GM19455 (cell line): Measurements from ENCODE around the gene AQP12B.

ENCODE experiments used
- ATAC-seq: cut with Tn5 transposase; IDR thresholded peaks from one replicate; pipeline ENCODE4 v1.9.1; 2021; ENCODE audit not compliant: unreplicated experiment

The AQP12B gene

GRCh38 chr2:240649331-240649730, 33.4 kb downstream of the AQP12B start:
- no peak for ATAC-seq

- no peak for ATAC-seq
Measured at GRCh38 chr2:240648650-240649275, 33.9 kb downstream of the AQP12B start.

- no peak for ATAC-seq
Measured at GRCh38 chr2:240648155-240648649, 34.5 kb downstream of the AQP12B start.

DNA sequence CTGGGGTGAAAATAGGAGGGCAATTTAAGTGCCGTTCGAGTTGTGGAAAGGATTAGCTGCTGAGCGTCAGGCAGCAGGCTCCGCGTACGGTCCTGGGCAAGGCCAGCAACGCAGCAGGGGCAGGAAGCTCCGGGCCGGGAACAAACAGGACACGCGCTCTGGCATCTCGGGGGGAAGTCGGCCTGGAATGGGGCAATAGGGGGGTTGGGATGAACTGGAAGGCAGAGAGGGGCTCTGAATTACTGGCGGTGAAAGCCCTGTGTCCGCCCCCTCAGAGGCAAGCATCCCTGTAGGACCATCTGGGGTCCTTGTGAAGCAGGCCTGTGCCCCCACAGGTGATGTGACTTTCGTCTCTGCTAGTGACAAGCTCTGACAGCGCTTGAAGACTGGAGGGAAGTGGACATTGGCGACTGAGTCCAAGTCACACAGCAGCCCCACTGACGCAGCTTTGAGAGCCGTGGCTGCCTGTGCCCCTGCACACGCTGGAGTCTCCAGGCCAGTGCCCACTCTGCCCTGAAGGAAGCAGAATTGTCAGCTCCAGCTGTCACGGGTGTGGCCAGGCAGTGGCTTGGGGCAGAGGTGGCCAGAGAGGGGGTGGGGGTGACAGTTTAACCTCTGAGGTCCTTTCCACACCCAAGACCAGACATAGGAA, 35.1 kb downstream of the AQP12B start:
- no peak for ATAC-seq

GRCh38 chr2:240646900-240647502, 35.7 kb downstream of the AQP12B start:
- no peak for ATAC-seq

GRCh38 chr2:240646176-240646899, 36.3 kb downstream of the AQP12B start:
- ATAC-seq: no peak

- ATAC-seq: no peak
Measured at GRCh38 chr2:240645801-240646175, 36.9 kb downstream of the AQP12B start.

- no peak for ATAC-seq
Measured at GRCh38 chr2:240645346-240645745, 37.3 kb downstream of the AQP12B start.

GRCh38 chr2:240644859-240645301, 37.8 kb downstream of the AQP12B start:
- ATAC-seq: no peak

DNA sequence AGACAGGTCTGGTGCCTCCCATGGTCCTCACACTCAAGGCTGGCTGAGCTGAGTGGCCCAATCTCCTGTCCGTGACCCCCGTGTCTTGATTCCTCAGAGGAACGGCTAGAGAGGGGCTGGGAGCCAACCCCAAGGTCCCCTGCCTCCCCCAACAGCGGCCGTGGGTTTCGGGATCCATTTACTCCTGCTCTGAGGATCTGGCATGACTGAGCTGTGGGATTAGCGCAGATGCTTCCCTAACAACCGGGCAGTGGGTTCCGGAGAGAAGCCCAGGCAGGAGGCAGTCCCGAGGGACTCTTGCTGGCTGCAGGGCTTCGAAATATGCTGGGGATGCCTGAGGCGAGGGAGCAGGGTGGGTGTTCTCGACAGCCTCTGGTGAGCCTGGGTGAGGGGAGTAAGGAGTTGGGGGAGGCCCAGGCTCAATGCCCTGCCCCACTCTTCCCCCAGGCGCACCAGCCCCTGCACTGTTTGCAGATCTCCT, 38.5 kb downstream of the AQP12B start:
- no peak for ATAC-seq

DNA sequence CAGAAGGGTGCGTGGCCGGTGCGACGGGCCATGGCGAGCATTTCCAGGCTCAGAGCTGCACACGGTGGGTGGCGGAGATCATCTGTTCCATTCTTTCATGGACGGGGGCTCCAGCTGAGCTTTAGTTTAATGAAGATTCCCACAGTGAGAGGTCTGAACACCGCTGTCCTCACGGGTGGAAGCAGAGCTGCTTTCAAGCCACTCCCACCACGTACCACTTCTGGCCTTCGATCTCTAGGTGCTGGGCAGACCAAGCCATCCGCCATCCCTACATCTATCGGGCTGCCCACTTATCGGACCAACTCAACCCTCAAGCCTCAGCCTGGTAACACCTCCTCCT, 38.9 kb downstream of the AQP12B start:
- no peak for ATAC-seq

GRCh38 chr2:240643093-240643810, 39.4 kb downstream of the AQP12B start:
- no peak for ATAC-seq

GRCh38 chr2:240642806-240643092, 39.9 kb downstream of the AQP12B start:
- ATAC-seq: no peak

DNA sequence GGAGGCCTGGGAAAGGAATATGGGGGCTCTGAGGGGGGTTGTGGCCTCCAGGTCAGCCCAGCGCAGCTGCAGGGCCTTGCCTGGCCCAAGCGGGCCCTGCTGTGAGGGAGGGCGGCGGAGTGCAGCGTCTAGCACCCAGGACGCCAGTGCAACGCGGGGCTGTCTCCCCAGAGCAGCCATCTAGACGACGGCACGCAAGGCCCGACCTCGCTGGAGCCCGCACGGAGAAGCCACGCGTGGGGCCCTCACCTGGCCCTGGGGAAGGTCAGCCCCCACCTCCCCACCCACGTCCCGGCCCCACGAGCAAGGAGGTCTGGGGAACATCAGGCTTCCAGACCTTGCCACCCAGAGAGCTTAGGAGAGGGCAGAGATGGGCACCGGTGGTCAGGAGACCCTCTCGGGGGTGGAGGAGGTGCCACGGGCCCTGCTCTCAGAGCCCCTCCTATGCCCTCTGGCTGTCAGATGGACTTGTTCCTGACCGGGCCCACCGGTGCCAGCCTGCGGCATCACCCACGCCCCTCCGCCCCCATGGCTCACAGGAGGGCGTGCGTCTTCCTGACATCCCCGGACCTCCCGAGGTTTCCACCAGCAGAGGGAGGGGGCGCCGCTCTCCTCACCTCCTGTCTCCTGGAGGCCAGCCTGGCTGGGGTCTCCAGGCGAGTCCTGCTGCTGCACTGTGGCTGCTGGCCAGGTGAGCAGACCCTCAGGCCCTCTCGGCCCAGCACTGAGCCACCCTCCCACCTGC, 40.5 kb downstream of the AQP12B start:
- no peak for ATAC-seq

DNA sequence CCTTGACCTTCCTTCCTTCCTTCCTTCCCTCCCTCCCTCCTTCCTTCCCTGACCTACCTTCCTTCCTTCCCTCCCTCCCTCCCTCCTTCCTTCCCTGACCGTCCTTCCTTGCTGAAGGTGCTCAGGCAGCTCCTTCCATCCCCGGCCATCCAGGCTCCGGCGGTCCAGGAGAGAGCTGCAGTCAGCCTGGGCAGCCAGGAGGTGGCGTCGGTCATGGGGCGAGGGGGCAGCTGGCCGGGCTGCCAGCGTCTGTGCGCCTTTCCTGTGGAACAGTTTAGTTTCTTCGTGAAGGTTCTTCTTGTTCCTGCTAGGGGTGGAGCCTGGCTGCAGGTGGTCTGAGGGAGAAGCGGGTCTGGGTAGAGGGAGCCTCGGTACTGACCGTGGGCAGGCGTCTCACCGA, 41.7 kb downstream of the AQP12B start:
- no peak for ATAC-seq

GRCh38 chr2:240639566-240639965, 43.1 kb downstream of the AQP12B start:
- ATAC-seq: no peak

DNA sequence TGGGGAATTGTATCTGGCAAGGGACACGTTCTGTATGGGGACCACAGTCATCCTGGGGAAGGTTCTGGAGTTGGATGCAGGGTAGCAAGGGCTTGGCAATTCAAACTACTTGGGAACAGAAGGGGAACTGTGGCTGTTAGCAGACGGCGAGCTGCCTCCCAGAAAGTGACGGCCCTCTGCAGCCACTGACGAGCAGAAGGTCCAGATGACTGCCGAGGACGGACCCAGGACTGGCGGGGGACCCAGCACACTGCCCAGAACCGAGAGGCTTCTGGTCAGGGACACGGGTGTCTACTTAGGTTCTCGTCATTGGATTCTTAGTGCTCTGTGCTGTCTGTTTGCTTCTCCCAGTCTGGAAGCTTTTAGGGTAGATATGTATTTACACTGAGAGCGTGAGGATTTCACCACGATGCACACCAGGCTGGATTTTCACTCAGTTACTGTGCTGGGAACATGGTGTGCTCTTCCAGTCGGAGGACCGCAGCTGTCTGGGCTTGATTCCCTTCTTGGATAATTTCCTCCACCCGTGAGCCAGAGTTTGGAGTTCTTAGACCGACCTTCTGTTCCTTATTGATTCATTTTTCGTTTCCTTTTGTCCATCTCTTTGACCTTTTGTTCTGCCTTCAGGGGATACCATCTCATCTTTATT, 44.0 kb downstream of the AQP12B start:
- ATAC-seq: no peak

- ATAC-seq: no peak
Measured at GRCh38 chr2:240637901-240638345, 44.8 kb downstream of the AQP12B start.

DNA sequence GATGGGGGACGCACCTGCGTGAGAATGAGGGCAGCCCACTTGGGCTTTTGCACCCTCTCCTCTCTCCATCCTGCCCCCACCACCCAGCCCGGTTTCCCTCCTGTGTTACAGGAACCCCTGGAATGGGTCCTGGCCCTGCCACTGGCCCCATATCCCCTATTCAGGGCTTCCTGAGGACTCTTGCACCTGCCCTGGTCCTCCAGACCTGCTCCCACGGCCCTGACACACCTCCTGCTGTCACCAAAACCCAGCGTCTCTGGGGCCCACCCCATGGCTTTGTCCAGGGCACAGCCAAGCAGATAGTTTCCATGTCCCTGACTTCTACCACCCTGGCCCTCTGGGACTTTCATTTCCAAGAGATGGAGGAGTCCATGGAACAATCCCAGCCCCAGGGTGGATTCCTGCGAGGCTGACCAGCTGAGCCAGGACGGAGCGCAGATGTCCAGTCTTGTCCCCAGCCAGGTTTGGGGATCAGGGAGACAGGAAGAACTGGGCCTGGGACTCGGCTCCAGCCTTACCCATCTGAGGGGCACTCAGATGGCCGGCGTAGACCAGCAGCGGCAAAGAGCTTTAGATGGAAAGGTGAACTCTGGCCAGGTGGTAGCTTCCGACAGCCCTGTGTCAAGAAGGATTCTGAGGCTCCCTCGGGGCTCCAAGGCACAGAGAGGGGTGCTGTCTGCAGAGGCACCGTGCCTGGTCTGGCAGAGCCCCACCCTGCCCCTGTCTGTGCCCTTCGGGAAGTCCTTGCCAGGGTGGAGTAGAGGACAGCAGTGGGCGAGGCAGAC, 45.4 kb downstream of the AQP12B start:
- ATAC-seq: no peak
